NCI-H69 (cell line): ENCODE data around the gene FAM83B.
"Not testable (repeated sequence)": the region's sequence is repeated elsewhere in the genome, so short reads cannot be mapped to it uniquely, and the experiment has no call there.

Experiments
- DNase-seq: peaks from one replicate; lab custom pipeline; 2025; lab: John Stamatoyannopoulos, UW

The FAM83B gene

GRCh38 chr6:54899442-54899841 is 52.9 kb downstream of the FAM83B start:
- peak; percentile 59 for DNase-seq

- DNase-seq, result peak; percentile 70
These were observed 53.4 kb downstream of the FAM83B start for GRCh38 chr6:54899986-54900385.

GRCh38 chr6:54900666-54901065 is 54.1 kb downstream of the FAM83B start:
- DNase-seq, result peak; percentile 27

- no peak for DNase-seq
These were observed 57.3 kb downstream of the FAM83B start for GRCh38 chr6:54903884-54904283.

- no peak for DNase-seq
These were observed 60.8 kb downstream of the FAM83B start for GRCh38 chr6:54907355-54907754.

GRCh38 chr6:54909184-54909583 is 62.6 kb downstream of the FAM83B start:
- no peak for DNase-seq

GRCh38 chr6:54910431-54910884 is 63.9 kb downstream of the FAM83B start:
- peak; percentile 94 for DNase-seq

GRCh38 chr6:54910921-54911320 is 64.3 kb downstream of the FAM83B start:
- DNase-seq, result peak; percentile 60

GRCh38 chr6:54913211-54913610 is 66.6 kb downstream of the FAM83B start:
- peak; percentile 29 for DNase-seq

GRCh38 chr6:54916858-54917257 is 70.3 kb downstream of the FAM83B start:
- DNase-seq, result peak; percentile 91

GRCh38 chr6:54920628-54921027 is 74.1 kb downstream of the FAM83B start:
- DNase-seq, result no peak

GRCh38 chr6:54921891-54922290 is 75.3 kb downstream of the FAM83B start:
- DNase-seq, result peak; percentile 24

GRCh38 chr6:54929245-54929909 is 82.8 kb downstream of the FAM83B start:
- no peak for DNase-seq

GRCh38 chr6:54932622-54933021 is 86.1 kb downstream of the FAM83B start:
- DNase-seq, result no peak

- DNase-seq, result no peak
These were observed 89.2 kb downstream of the FAM83B start for GRCh38 chr6:54935739-54936138.

- DNase-seq, result no peak
These were observed 90.8 kb downstream of the FAM83B start for GRCh38 chr6:54937371-54937770.

GRCh38 chr6:54957698-54958097 is 111.1 kb downstream of the FAM83B start:
- DNase-seq, result no peak

- no peak for DNase-seq
These were observed 111.9 kb downstream of the FAM83B start for GRCh38 chr6:54958446-54958845.

GRCh38 chr6:54959820-54960219 is 113.2 kb downstream of the FAM83B start:
- peak; percentile 29 for DNase-seq

GRCh38 chr6:54961372-54961771 is 114.8 kb downstream of the FAM83B start:
- not testable (repeated sequence) for DNase-seq

- DNase-seq, result no peak
These were observed 123.8 kb downstream of the FAM83B start for GRCh38 chr6:54970337-54970736.

GRCh38 chr6:54971825-54972224 is 125.3 kb downstream of the FAM83B start:
- no peak for DNase-seq

- DNase-seq, result not testable (repeated sequence)
These were observed 132.6 kb downstream of the FAM83B start for GRCh38 chr6:54979161-54979560.
